WTC11 (cell line): ENCODE measurements around the gene AHNAK2. TPM values are rescaled to one million over a fixed set of nuclear protein-coding genes. Genes with fewer than 3 reads are reported as not detected.

Source experiments
- ATAC-seq: fragments of 200-7000 bp; cut with Tn5 transposase; 2 replicates; pipeline ENCODE4 v1.10.0; 2021; ENCODE audit warnings: mild to moderate bottlenecking, moderate library complexity
- CTCF ChIA-PET: fragments of 300-600 bp; sonication (Branson Sonifier 250); formaldehyde crosslinking; loops from one replicate; lab custom pipeline; 2021; ENCODE audit warnings: antibody characterized with exemption; lab: Charles Lee
- POLR2A ChIA-PET: fragments of 350-600 bp; sonication (Branson Sonifier 250); formaldehyde crosslinking; loops from one replicate; lab custom pipeline; 2021; ENCODE audit warnings: antibody characterized with exemption; lab: Charles Lee
- DNase-seq: peaks from one replicate; pipeline ENCODE4 v3.0.0; 2021; ENCODE audit warnings: low spot score
- H3K27ac Mint-ChIP-seq: 2 replicates; pipeline ENCODE4 v1.8.0; 2021; ENCODE audit warnings: mixed read lengths
- H3K27me3 Mint-ChIP-seq: 2 replicates; pipeline ENCODE4 v1.8.0; 2021; ENCODE audit warnings: low read depth, mild to moderate bottlenecking, moderate library complexity, mixed read lengths
- H3K36me3 Mint-ChIP-seq: 2 replicates; pipeline ENCODE4 v1.8.0; 2021; ENCODE audit warnings: mixed read lengths
- H3K4me1 Mint-ChIP-seq: 2 replicates; pipeline ENCODE4 v1.8.0; 2022; ENCODE audit warnings: mixed read lengths
- H3K4me3 Mint-ChIP-seq: 2 replicates; pipeline ENCODE4 v1.8.0; 2021; ENCODE audit warnings: mild to moderate bottlenecking, moderate library complexity, mixed read lengths
- H3K9me3 Mint-ChIP-seq: 2 replicates; pipeline ENCODE4 v1.8.0; 2021; ENCODE audit warnings: mixed read lengths
- AFF4 ChIP-seq: sonication (generic); formaldehyde crosslinking; IDR thresholded peaks from 2 replicates; pipeline ENCODE4 v1.8.1; 2023; ENCODE audit warnings: mild to moderate bottlenecking, missing genetic modification reagents, borderline replicate concordance
- ATF1 ChIP-seq: sonication (generic); formaldehyde crosslinking; IDR thresholded peaks from 2 replicates; pipeline ENCODE4 v1.8.1; 2023; ENCODE audit warnings: mild to moderate bottlenecking, moderate library complexity, missing genetic modification reagents
- E2F1 ChIP-seq: sonication (generic); formaldehyde crosslinking; IDR thresholded peaks from 2 replicates; pipeline ENCODE4 v1.8.0; 2022; ENCODE audit warnings: mild to moderate bottlenecking, missing genetic modification reagents
- ERG ChIP-seq: fragments of 250-450 bp; sonication (Bioruptor Pico); IDR thresholded peaks from 2 replicates; pipeline ENCODE4 v1.8.0; 2021; ENCODE audit warnings: mild to moderate bottlenecking
- ETV6 ChIP-seq: sonication (generic); formaldehyde crosslinking; IDR thresholded peaks from 2 replicates; pipeline ENCODE4 v1.8.1; 2022; ENCODE audit warnings: mild to moderate bottlenecking, missing genetic modification reagents
- FOXP1 ChIP-seq: sonication (generic); formaldehyde crosslinking; IDR thresholded peaks from 2 replicates; pipeline ENCODE4 v1.8.0; 2022; ENCODE audit warnings: missing genetic modification reagents, mild to moderate bottlenecking, moderate library complexity, borderline replicate concordance
- MAX ChIP-seq: sonication (generic); formaldehyde crosslinking; IDR thresholded peaks from 2 replicates; pipeline ENCODE4 v1.8.0; 2022; ENCODE audit warnings: mild to moderate bottlenecking, missing genetic modification reagents
- NFE2L1 ChIP-seq: sonication (generic); formaldehyde crosslinking; IDR thresholded peaks from 2 replicates; pipeline ENCODE4 v1.8.1; 2023; ENCODE audit warnings: missing genetic modification reagents
- PRDM15 ChIP-seq: sonication (generic); formaldehyde crosslinking; IDR thresholded peaks from 2 replicates; pipeline ENCODE4 v1.8.0; 2022; ENCODE audit warnings: missing genetic modification reagents
- SMAD3 ChIP-seq: sonication (generic); formaldehyde crosslinking; IDR thresholded peaks from 2 replicates; pipeline ENCODE4 v1.8.0; 2022; ENCODE audit warnings: missing genetic modification reagents, mild to moderate bottlenecking, borderline replicate concordance
- SP1 ChIP-seq: sonication (generic); formaldehyde crosslinking; conservative IDR thresholded peaks from 2 replicates; pipeline ENCODE4 v1.8.1; 2022; ENCODE audit warnings: missing genetic modification reagents
- TEAD4 ChIP-seq: sonication (generic); formaldehyde crosslinking; IDR thresholded peaks from 2 replicates; pipeline ENCODE4 v1.8.0; 2022; ENCODE audit warnings: mild to moderate bottlenecking, missing genetic modification reagents
- USF2 ChIP-seq: sonication (generic); formaldehyde crosslinking; IDR thresholded peaks from 2 replicates; pipeline ENCODE4 v1.8.1; 2023; ENCODE audit warnings: mild to moderate bottlenecking, missing genetic modification reagents, moderate library complexity
- ZNF121 ChIP-seq: sonication (generic); formaldehyde crosslinking; IDR thresholded peaks from 2 replicates; pipeline ENCODE4 v1.8.0; 2023; ENCODE audit warnings: missing genetic modification reagents
- ZNF138 ChIP-seq: sonication (generic); formaldehyde crosslinking; conservative IDR thresholded peaks from 2 replicates; pipeline ENCODE4 v1.8.1; 2022; ENCODE audit warnings: mild to moderate bottlenecking, moderate library complexity, missing genetic modification reagents
- ZNF416 ChIP-seq: fragments of 250-450 bp; sonication (Bioruptor Pico); IDR thresholded peaks from 2 replicates; pipeline ENCODE4 v1.9.0; 2021; ENCODE audit warnings: mild to moderate bottlenecking, inconsistent platforms
- ZNF532 ChIP-seq: fragments of 250-450 bp; sonication (Bioruptor Pico); IDR thresholded peaks from 2 replicates; pipeline ENCODE4 v1.9.0; 2021; ENCODE audit warnings: mild to moderate bottlenecking, borderline replicate concordance
- ZNF671 ChIP-seq: fragments of 250-450 bp; sonication (Bioruptor Pico); IDR thresholded peaks from 2 replicates; pipeline ENCODE4 v1.8.0; 2021; ENCODE audit warnings: mild to moderate bottlenecking
- total RNA-seq: library from RNA; stranded (reverse); gene quantifications from 3 replicates; pipeline ENCODE4 v1.2.3, GENCODE V29; 2021

The AHNAK2 gene
- total RNA-seq, 1 experiment from 2014 or later: 3.5 TPM

- TF ChIP-seq ZNF532 (no peak), FOXP1 (CRISPR knock-in tag) (no peak)
Measured at GRCh38 chr14:104957146-104958113, 20.7 kb downstream of the AHNAK2 start (continued).

- DNase-seq (no peak), ATAC-seq (no peak)
- Mint-ChIP-seq H3K36me3 (no peaks in the 10 kb centered on the region), H3K27me3 (peaks cover 5% of the 10 kb centered on the region), H3K27ac (no peak overlapping the region), H3K4me1 (no peaks in the 10 kb centered on the region), H3K9me3 (no peaks in the 10 kb centered on the region), H3K4me3 (no peak overlapping the region)
- POLR2A ChIA-PET: interaction anchor here (0.6 kb wide), 1 partner anchor 41 kb away, joined by 8 read pairs; no protein-coding TSS in a partner anchor
- CTCF ChIA-PET: interaction anchor here (1.0 kb wide), 1 partner anchor 19 kb away, joined by 3 read pairs; no protein-coding TSS in a partner anchor
- no peak for TF ChIP-seq PRDM15
- TF ChIP-seq USF2 (CRISPR knock-in tag): no peak
- no peak for TF ChIP-seq TEAD4
- TF ChIP-seq ERG (CRISPR knock-in tag): no peak
- TF ChIP-seq MAX (CRISPR knock-in tag): no peak
- no peak for TF ChIP-seq ZNF121 (CRISPR knock-in tag)
- TF ChIP-seq SP1 (CRISPR knock-in tag): no peak
- no peak for TF ChIP-seq ATF1 (CRISPR knock-in tag)
- TF ChIP-seq ZNF416 (CRISPR knock-in tag): no peak
- TF ChIP-seq NFE2L1 (CRISPR knock-in tag): no peak
- TF ChIP-seq SMAD3 (CRISPR knock-in tag): no peak
- TF ChIP-seq ETV6 (CRISPR knock-in tag): no peak
- TF ChIP-seq ZNF138: no peak
- no peak for TF ChIP-seq E2F1 (CRISPR knock-in tag)
- TF ChIP-seq ZNF671 (CRISPR knock-in tag): no peak
- no peak for TF ChIP-seq AFF4 (CRISPR knock-in tag)
Measured at GRCh38 chr14:104956290-104956890, 21.8 kb downstream of the AHNAK2 start.
